ENCODE results near the gene SUGCT.

DNA sequence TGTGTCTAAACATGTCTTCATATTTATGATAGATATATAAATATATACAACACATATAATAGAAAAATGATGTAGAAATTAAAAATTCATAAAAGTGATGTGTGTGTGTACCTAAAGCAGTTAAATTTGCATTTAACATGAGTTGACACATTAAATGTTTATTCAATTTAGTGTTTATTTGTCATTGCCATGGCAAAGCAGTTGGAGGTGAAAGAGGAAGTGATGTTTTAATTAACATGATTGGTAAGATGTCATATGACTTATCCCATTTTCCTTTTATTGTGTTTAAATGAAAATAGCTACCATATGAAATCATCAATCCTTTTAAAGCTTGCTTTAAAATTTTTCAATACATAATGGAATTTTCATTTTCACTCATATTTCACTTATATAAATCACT, 452.6 kb downstream of the SUGCT start:
- TF ChIP-seq ZNF707 (tag by site-specific recombination; IDR thresholded peaks at IDR 0.05) = no peak
- TF ChIP-seq ZNF174 (tag by site-specific recombination; IDR thresholded peaks at IDR 0.05) = no peak
- TF ChIP-seq MZF1 (tag by site-specific recombination; IDR thresholded peaks at IDR 0.05; ENCODE audit: borderline replicate concordance) = no peak

Measured in HEK293 (cell line).